ENCODE results near the gene LRRN2. TPM values are rescaled to one million over a fixed set of nuclear protein-coding genes. Genes with fewer than 3 reads are reported as not detected.

LRRN2 gene
- total RNA-seq, 2 donors from 2014 or later = 11.4 to 16.2 TPM

- Histone ChIP-seq H3K9ac (ENCODE audit: extremely low read depth, low read length, poor library complexity, severe bottlenecking) (no peak overlapping the region), H3K27me3 (ENCODE audit: control insufficient read depth, insufficient read depth, low read length, poor library complexity, severe bottlenecking) (no peaks in the 10 kb centered on the region), H3K4me1 (ENCODE audit: control insufficient read depth, insufficient read depth, low read length) (no peaks in the 10 kb centered on the region), H3K9me3 (ENCODE audit: control insufficient read depth, low read length) (no peaks in the 10 kb centered on the region), H3K36me3 (ENCODE audit: control insufficient read depth, insufficient read depth, low read length) (no peaks in the 10 kb centered on the region), H3K4me3 (ENCODE audit: low read length) (no peak overlapping the region), H3K27ac (ENCODE audit: low read depth, low read length) (no peak overlapping the region)
- Mint-ChIP-seq H3K36me3 (ENCODE audit: low read depth) (no peaks in the 10 kb centered on the region), H3K27ac (no peak overlapping the region), H3K4me3 (no peak overlapping the region), H3K27me3 (ENCODE audit: insufficient read depth) (peaks cover 5% of the 10 kb centered on the region), H3K9me3 (no peaks in the 10 kb centered on the region), H3K4me1 (peaks cover 7% of the 10 kb centered on the region)
- no peak for TF ChIP-seq CTCF (conservative IDR thresholded peaks at IDR 0.05)
- DNase-seq = no peak
- 90 to 100% methylated on average over 2 to 4 of the region's 4 CpGs for WGBS, 2 experiments (ENCODE audit: insufficient coverage in 1 of 2, insufficient read length in 1 of 2)
Observed at GRCh38 chr1:204613636-204614035, 71.9 kb downstream of the LRRN2 start.

- H3K9me3 ChIP-seq (ENCODE audit: control insufficient read depth, low read length) = no peaks in the 10 kb centered on the region
- no peak overlapping the region for H3K27ac ChIP-seq (ENCODE audit: low read depth, low read length)
- Mint-ChIP-seq H3K9me3 (no peaks in the 10 kb centered on the region), H3K4me3 (no peak overlapping the region), H3K36me3 (ENCODE audit: low read depth) (no peaks in the 10 kb centered on the region), H3K27ac (no peak overlapping the region), H3K27me3 (ENCODE audit: insufficient read depth) (peaks cover 5% of the 10 kb centered on the region), H3K4me1 (peaks cover 7% of the 10 kb centered on the region)
- TF ChIP-seq CTCF (conservative IDR thresholded peaks at IDR 0.05) = no peak
- no peaks in the 10 kb centered on the region for H3K4me1 ChIP-seq (ENCODE audit: control insufficient read depth, insufficient read depth, low read length)
- H3K4me3 ChIP-seq (ENCODE audit: low read length) = no peak overlapping the region
- no peaks in the 10 kb centered on the region for H3K36me3 ChIP-seq (ENCODE audit: control insufficient read depth, insufficient read depth, low read length)
- no peaks in the 10 kb centered on the region for H3K27me3 ChIP-seq (ENCODE audit: control insufficient read depth, insufficient read depth, low read length, poor library complexity, severe bottlenecking)
- WGBS, 2 experiments (ENCODE audit: insufficient coverage in 1 of 2, insufficient read length in 1 of 2) = 89 to 95% methylated on average over 3 of the region's 3 CpGs
- no peak overlapping the region for H3K9ac ChIP-seq (ENCODE audit: extremely low read depth, low read length, poor library complexity, severe bottlenecking)
- DNase-seq = no peak
Observed at GRCh38 chr1:204612326-204612725, 73.2 kb downstream of the LRRN2 start.

- Mint-ChIP-seq H3K9me3 (no peaks in the 10 kb centered on the region), H3K4me1 (peaks cover 7% of the 10 kb centered on the region), H3K4me3 (no peak overlapping the region), H3K36me3 (ENCODE audit: low read depth) (no peaks in the 10 kb centered on the region), H3K27ac (no peak overlapping the region), H3K27me3 (ENCODE audit: insufficient read depth) (peaks cover 5% of the 10 kb centered on the region)
- WGBS, 2 experiments (ENCODE audit: insufficient coverage in 1 of 2, insufficient read length in 1 of 2) = 68 to 83% methylated on average over 3 of the region's 3 CpGs
- Histone ChIP-seq H3K9ac (ENCODE audit: extremely low read depth, low read length, poor library complexity, severe bottlenecking) (no peak overlapping the region), H3K9me3 (ENCODE audit: control insufficient read depth, low read length) (no peaks in the 10 kb centered on the region), H3K4me1 (ENCODE audit: control insufficient read depth, insufficient read depth, low read length) (no peaks in the 10 kb centered on the region), H3K27ac (ENCODE audit: low read depth, low read length) (no peak overlapping the region), H3K4me3 (ENCODE audit: low read length) (no peak overlapping the region), H3K36me3 (ENCODE audit: control insufficient read depth, insufficient read depth, low read length) (no peaks in the 10 kb centered on the region), H3K27me3 (ENCODE audit: control insufficient read depth, insufficient read depth, low read length, poor library complexity, severe bottlenecking) (no peaks in the 10 kb centered on the region)
- no peak for TF ChIP-seq CTCF (conservative IDR thresholded peaks at IDR 0.05)
- no peak for DNase-seq
Observed at GRCh38 chr1:204611036-204611435, 74.5 kb downstream of the LRRN2 start.
